A673 (cell line): ENCODE data around the gene INTS1. TPM values are rescaled to one million over a fixed set of nuclear protein-coding genes. Genes with fewer than 3 reads are reported as not detected.

Experiments
- BruUV-seq: library from RNA; stranded (reverse); fragments of 400-500 nt; replicated peaks from 2 replicates; lab custom pipeline; 2021; lab: Mats Ljungman, UMichigan
- CTCF ChIA-PET: fragments of 300-600 bp; sonication (Branson Sonifier 250); formaldehyde crosslinking; loops from one replicate; lab custom pipeline; 2022; ENCODE audit warnings: antibody characterized with exemption; lab: Charles Lee
- POLR2A ChIA-PET: fragments of 300-600 bp; sonication (Branson Sonifier 250); formaldehyde crosslinking; loops from one replicate; lab custom pipeline; 2022; ENCODE audit warnings: antibody characterized with exemption; ENCODE audit not compliant: low non-redundant PET; lab: Charles Lee
- DNase-seq: peaks from one replicate; pipeline ENCODE4 v3.0.0-alpha.2; 2015; ENCODE audit warnings: low spot score
- H3K27ac ChIP-seq: fragments of 200-600 bp; sonication (generic); 2 replicates; pipeline ENCODE4 v1.5.1; 2016; ENCODE audit warnings: mixed run types, low read depth, mild to moderate bottlenecking, mixed read lengths, antibody characterized with exemption, low read length; ENCODE audit not compliant: poor library complexity, severe bottlenecking
- H3K27me3 ChIP-seq: fragments of 200-600 bp; sonication (generic); replicated peaks from 2 replicates; pipeline ENCODE4 v1.6.1; 2017; ENCODE audit warnings: mixed run types, low read depth, mild to moderate bottlenecking, mixed read lengths, antibody characterized with exemption, low read length; ENCODE audit not compliant: insufficient read depth, poor library complexity
- H3K36me3 ChIP-seq: fragments of 200-600 bp; sonication (generic); 2 replicates; pipeline ENCODE4 v1.6.1; 2016; ENCODE audit warnings: mixed run types, mild to moderate bottlenecking, mixed read lengths, antibody characterized with exemption, low read length; ENCODE audit not compliant: insufficient read depth, poor library complexity, severe bottlenecking
- H3K4me1 ChIP-seq: fragments of 200-600 bp; sonication (generic); 2 replicates; pipeline ENCODE4 v1.6.1; 2017; ENCODE audit warnings: mixed run types, mild to moderate bottlenecking, mixed read lengths, antibody characterized with exemption, low read length; ENCODE audit not compliant: insufficient read depth, poor library complexity, severe bottlenecking
- H3K4me3 ChIP-seq: fragments of 200-600 bp; sonication (generic); 2 replicates; pipeline ENCODE4 v1.5.1; 2016; ENCODE audit warnings: low read depth, mixed run types, mild to moderate bottlenecking, mixed read lengths, low read length; ENCODE audit not compliant: poor library complexity, severe bottlenecking
- H3K9me3 ChIP-seq: fragments of 200-600 bp; sonication (generic); 2 replicates; pipeline ENCODE4 v1.6.1; 2016; ENCODE audit warnings: mixed run types, low read depth, mild to moderate bottlenecking, mixed read lengths, antibody characterized with exemption, low read length; ENCODE audit not compliant: poor library complexity, severe bottlenecking
- CTCF ChIP-seq: fragments of 300-800, 200-600 bp; sonication (generic); conservative IDR thresholded peaks from 2 replicates; pipeline ENCODE4 v1.5.1; 2017; ENCODE audit warnings: low read depth, mild to moderate bottlenecking, antibody characterized with exemption, low read length, moderate library complexity, mixed read lengths
- EZH2 ChIP-seq: fragments of 200-600 bp; sonication (generic); IDR thresholded peaks from 2 replicates; pipeline ENCODE4 v1.6.1; 2017; ENCODE audit warnings: borderline replicate concordance, low read depth, mild to moderate bottlenecking, mixed read lengths, antibody characterized with exemption, low read length; ENCODE audit not compliant: poor library complexity, severe bottlenecking
- intact Hi-C: fragments of 100-400 bp; cut with micrococcal nuclease; formaldehyde crosslinking; loops from one replicate; pipeline ENCODE4 v1.10.0; 2022; ENCODE audit not compliant: unreplicated experiment
- total RNA-seq: library from RNA; stranded (reverse); gene quantifications from 2 replicates; pipeline ENCODE4 v1.2.3, GENCODE V29; 2021

INTS1 gene
- total RNA-seq, 1 experiment from 2014 or later = 129 TPM

GRCh38 chr7:1530946-1531262 lies 26.7 kb upstream of the INTS1 start:
- Histone ChIP-seq H3K27ac (peak overlapping the region; percentile 41), H3K4me1 (peaks cover 29% of the 10 kb centered on the region), H3K27me3 (no peaks in the 10 kb centered on the region), H3K36me3 (no peaks in the 10 kb centered on the region), H3K4me3 (peak overlapping the region; percentile 52), H3K9me3 (no peaks in the 10 kb centered on the region)
- intact Hi-C loops = no loop called here
- TF ChIP-seq EZH2 = no peak
- TF ChIP-seq CTCF = no peak
- POLR2A ChIA-PET = no interaction called here
- CTCF ChIA-PET = no interaction called here
- DNase-seq = no peak
- no TSS peak for BruUV-seq

- ChIA-PET CTCF (no interaction called here), POLR2A (no interaction called here)
- no peak for DNase-seq
- intact Hi-C loops = no loop called here
- no peaks in the 10 kb centered on the region for H3K27me3 ChIP-seq
- no peak overlapping the region for H3K27ac ChIP-seq
- no peaks in the 10 kb centered on the region for H3K36me3 ChIP-seq
- TF ChIP-seq EZH2 (no peak), CTCF (no peak)
- H3K4me1 ChIP-seq = peaks cover 29% of the 10 kb centered on the region
- H3K4me3 ChIP-seq = peak overlapping the region; percentile 52
- BruUV-seq = no TSS peak
- H3K9me3 ChIP-seq = no peaks in the 10 kb centered on the region
Observed at GRCh38 chr7:1529383-1530116, 25.4 kb upstream of the INTS1 start.

- Histone ChIP-seq H3K4me3 (no peak overlapping the region), H3K4me1 (peaks cover 11% of the 10 kb centered on the region), H3K27ac (no peak overlapping the region), H3K9me3 (no peaks in the 10 kb centered on the region), H3K27me3 (no peaks in the 10 kb centered on the region), H3K36me3 (no peaks in the 10 kb centered on the region)
- POLR2A ChIA-PET = no interaction called here
- intact Hi-C loops = no loop called here
- CTCF ChIA-PET = no interaction called here
- no TSS peak for BruUV-seq
- TF ChIP-seq CTCF (no peak), EZH2 (no peak)
- DNase-seq = peak; percentile 53
Observed at GRCh38 chr7:1526271-1526754, 22.1 kb upstream of the INTS1 start.
